MM.1S (cell line): ENCODE results near the gene USP12.
"Not testable (repeated sequence)": the region's sequence is repeated elsewhere in the genome, so short reads cannot be mapped to it uniquely, and the experiment has no call there.

Source experiments
- DNase-seq: peaks from one replicate; pipeline ENCODE4 v3.0.0-alpha.2; 2015
- H2AFZ ChIP-seq: fragments of 300-600 bp; sonication (generic); 2 replicates; pipeline ENCODE4 v1.6.0; 2016; ENCODE audit warnings: antibody characterized with exemption, low read length
- H3F3A ChIP-seq: fragments of 300-600 bp; sonication (generic); 2 replicates; pipeline ENCODE4 v1.6.1; 2016; ENCODE audit warnings: mild to moderate bottlenecking, antibody characterized with exemption, low read length, moderate library complexity, mixed read lengths; ENCODE audit not compliant: insufficient read depth
- H3K27ac ChIP-seq: fragments of 300-600 bp; sonication (generic); 2 replicates; pipeline ENCODE4 v1.5.1; 2016; ENCODE audit warnings: mild to moderate bottlenecking, low read length
- H3K27me3 ChIP-seq: fragments of 300-600 bp; sonication (generic); replicated peaks from 2 replicates; pipeline ENCODE4 v1.6.0; 2016; ENCODE audit warnings: low read length; ENCODE audit not compliant: insufficient read depth
- H3K36me3 ChIP-seq: fragments of 300-600 bp; sonication (generic); replicated peaks from 2 replicates; pipeline ENCODE4 v1.6.1; 2016; ENCODE audit warnings: mild to moderate bottlenecking, low read length, mixed read lengths; ENCODE audit not compliant: insufficient read depth
- H3K4me1 ChIP-seq: fragments of 300-600 bp; sonication (generic); 2 replicates; pipeline ENCODE4 v1.6.1; 2016; ENCODE audit warnings: low read length, mixed read lengths
- H3K4me2 ChIP-seq: fragments of 300-600 bp; sonication (generic); 2 replicates; pipeline ENCODE4 v1.6.0; 2016; ENCODE audit warnings: low read depth, low read length
- H3K4me3 ChIP-seq: fragments of 300-600 bp; sonication (generic); 2 replicates; pipeline ENCODE4 v1.5.1; 2016; ENCODE audit warnings: low read length, mixed read lengths
- H3K79me2 ChIP-seq: fragments of 300-600 bp; sonication (generic); 2 replicates; pipeline ENCODE4 v1.6.1; 2016; ENCODE audit warnings: mixed run types, low read length, mixed read lengths
- H3K9ac ChIP-seq: fragments of 300-600 bp; sonication (generic); 2 replicates; pipeline ENCODE4 v1.6.1; 2016; ENCODE audit warnings: low read length, mixed read lengths
- H3K9me2 ChIP-seq: fragments of 300-600 bp; sonication (generic); replicated peaks from 2 replicates; pipeline ENCODE4 v1.6.1; 2016; ENCODE audit warnings: mild to moderate bottlenecking, low read length, mixed read lengths; ENCODE audit not compliant: insufficient read depth
- H3K9me3 ChIP-seq: fragments of 300-600 bp; sonication (generic); replicated peaks from 2 replicates; pipeline ENCODE4 v1.6.1; 2016; ENCODE audit warnings: mild to moderate bottlenecking, low read length, mixed read lengths; ENCODE audit not compliant: insufficient read depth
- H4K20me1 ChIP-seq: fragments of 300-600 bp; sonication (generic); 2 replicates; pipeline ENCODE4 v1.6.1; 2016; ENCODE audit warnings: mild to moderate bottlenecking, low read length, moderate library complexity, mixed read lengths; ENCODE audit not compliant: insufficient read depth
- CTCF ChIP-seq: fragments of 300-600 bp; sonication (generic); IDR thresholded peaks from 2 replicates; pipeline ENCODE4 v1.5.1; 2016; ENCODE audit warnings: antibody characterized with exemption, low read length, mixed read lengths
- EZH2 ChIP-seq: fragments of 300-600 bp; sonication (generic); optimal IDR thresholded peaks from 2 replicates; pipeline ENCODE3; 2017; ENCODE audit warnings: low read depth, mild to moderate bottlenecking, antibody characterized with exemption, low read length, mixed read lengths
- EZH2phosphoT487 ChIP-seq: fragments of 300-600 bp; sonication (generic); IDR thresholded peaks from 2 replicates; pipeline ENCODE4 v1.6.1; 2018; ENCODE audit warnings: antibody characterized with exemption, low read length

USP12 gene

GRCh38 chr13:27125357-27126282, 46.0 kb downstream of the USP12 start:
- no peak overlapping the region for H3K4me2 ChIP-seq
- TF ChIP-seq EZH2phosphoT487 (no peak), CTCF (no peak), EZH2 (no peak)

GRCh38 chr13:27124571-27124970, 47.0 kb downstream of the USP12 start:
- no peak overlapping the region for H3K9ac ChIP-seq
- H3K9me3 ChIP-seq = no peaks in the 10 kb centered on the region
- no peak overlapping the region for H3K4me3 ChIP-seq
- no peaks in the 10 kb centered on the region for H3K4me1 ChIP-seq
- DNase-seq = no peak
- no peaks in the 10 kb centered on the region for H3K36me3 ChIP-seq
- no peaks in the 10 kb centered on the region for H3F3A ChIP-seq
- no peaks in the 10 kb centered on the region for H3K27me3 ChIP-seq
- H4K20me1 ChIP-seq = no peaks in the 10 kb centered on the region
- no peak for TF ChIP-seq EZH2
- no peak for TF ChIP-seq EZH2phosphoT487
- TF ChIP-seq CTCF = no peak
- H3K9me2 ChIP-seq = no peaks in the 10 kb centered on the region
- H3K27ac ChIP-seq = no peak overlapping the region
- H3K79me2 ChIP-seq = peaks cover 15% of the 10 kb centered on the region
- no peak overlapping the region for H3K4me2 ChIP-seq
- no peak overlapping the region for H2AFZ ChIP-seq

More at GRCh38 chr13:27125357-27126282, 46.0 kb downstream of the USP12 start:
- Histone ChIP-seq H3F3A (no peaks in the 10 kb centered on the region; the same call in 1 of the 2 replicates), H2AFZ (no peak overlapping the region), H3K27me3 (no peaks in the 10 kb centered on the region), H4K20me1 (no peaks in the 10 kb centered on the region), H3K9me2 (no peaks in the 10 kb centered on the region), H3K79me2 (peaks cover 26% of the 10 kb centered on the region), H3K9me3 (no peaks in the 10 kb centered on the region), H3K27ac (no peak overlapping the region), H3K4me3 (no peak overlapping the region), H3K4me1 (peaks cover 3% of the 10 kb centered on the region), H3K9ac (no peak overlapping the region), H3K36me3 (no peaks in the 10 kb centered on the region)
- DNase-seq = no peak

GRCh38 chr13:27123445-27123844, 48.2 kb downstream of the USP12 start:
- H4K20me1 ChIP-seq, H3K79me2 ChIP-seq, H3K9me3 ChIP-seq, H3K9me2 ChIP-seq, H2AFZ ChIP-seq, H3F3A ChIP-seq, H3K4me2 ChIP-seq, DNase-seq, H3K36me3 ChIP-seq, H3K9ac ChIP-seq, H3K27ac ChIP-seq, H3K4me3 ChIP-seq, H3K27me3 ChIP-seq, H3K4me1 ChIP-seq: not testable (repeated sequence)

GRCh38 chr13:27122036-27122435, 49.6 kb downstream of the USP12 start:
- no peaks in the 10 kb centered on the region for H3K4me1 ChIP-seq
- H3K27me3 ChIP-seq = no peaks in the 10 kb centered on the region
- H3K79me2 ChIP-seq = no peaks in the 10 kb centered on the region; the same call in 1 of the 2 replicates
- no peak overlapping the region for H3K27ac ChIP-seq
- H3K36me3 ChIP-seq = no peaks in the 10 kb centered on the region
- H3F3A ChIP-seq = no peaks in the 10 kb centered on the region
- DNase-seq = no peak
- H3K9me3 ChIP-seq = no peaks in the 10 kb centered on the region
- no peaks in the 10 kb centered on the region for H3K9me2 ChIP-seq
- H4K20me1 ChIP-seq = no peaks in the 10 kb centered on the region
- no peak overlapping the region for H3K9ac ChIP-seq
- no peak overlapping the region for H2AFZ ChIP-seq
- TF ChIP-seq EZH2phosphoT487 (no peak), EZH2 (no peak), CTCF (no peak)
- no peak overlapping the region for H3K4me3 ChIP-seq
- H3K4me2 ChIP-seq = no peak overlapping the region
